ENCODE results near the gene PLCXD3.

DNA sequence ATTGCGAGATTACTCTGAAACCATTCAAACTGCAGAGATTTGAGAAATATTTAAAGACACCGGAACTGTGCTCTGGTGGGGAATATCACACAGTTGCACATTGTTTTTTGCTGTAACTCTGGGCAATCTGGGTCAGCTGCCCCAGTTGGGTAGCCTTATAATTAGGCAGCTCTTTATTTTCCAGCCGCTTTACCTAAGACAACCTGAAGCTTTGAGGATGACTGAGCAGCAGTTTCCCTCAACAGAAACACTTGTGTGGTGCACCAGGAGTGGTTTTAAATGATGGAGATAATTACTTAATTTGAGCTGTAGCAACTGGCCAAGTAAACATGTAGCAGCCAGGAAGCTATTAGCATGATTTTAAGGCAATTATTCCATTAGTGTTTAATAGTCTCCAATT, 2.9 kb downstream of the PLCXD3 start:
- TF ChIP-seq EZH2 (IDR thresholded peaks at IDR 0.05; ENCODE audit: insufficient read depth, poor library complexity, severe bottlenecking) (no peak), EZH2phosphoT487 (IDR thresholded peaks at IDR 0.05; ENCODE audit: insufficient read depth, low read depth) (no peak)

All from GM23248 (cell line).